Measurements from ENCODE around the gene SKOR1.

DNA sequence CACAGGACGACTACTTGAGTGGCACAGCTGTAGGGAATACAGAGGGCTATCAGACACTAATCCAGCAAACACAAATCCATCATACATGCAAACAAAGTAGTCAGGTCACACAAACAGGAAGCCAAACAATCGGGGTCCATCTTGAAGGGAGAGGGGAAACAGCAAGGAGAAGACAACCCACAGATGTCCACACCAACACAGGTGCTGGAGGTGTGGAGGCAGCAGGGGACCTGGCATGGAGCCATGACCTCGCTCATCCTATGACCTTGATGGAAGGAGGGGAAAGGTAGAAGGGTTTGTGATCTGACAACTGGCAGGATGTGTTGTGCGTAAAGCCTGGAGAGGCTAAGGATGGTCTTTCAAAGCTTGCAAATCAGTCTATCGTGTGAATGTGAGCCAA is 39.9 kb upstream of the SKOR1 start:
- TF ChIP-seq CTCF (conservative IDR thresholded peaks at IDR 0.05 in 1 of 2, IDR thresholded peaks at IDR 0.05 in 1 of 2; ENCODE audit: extremely low read depth in 1 of 2, insufficient read depth in 1 of 2, low read depth in 1 of 2, low read length in 2 of 2) (no peak), EZH2 (IDR thresholded peaks at IDR 0.05; ENCODE audit: borderline replicate concordance, low read length) (no peak)

All from mammary epithelial cell (primary cell).